Ovary (tissue), 9 donors: ENCODE data around the gene STK32C. TPM values are rescaled to one million over a fixed set of nuclear protein-coding genes. Genes with fewer than 3 reads are reported as not detected.

Experiments used
- DNase-seq, 5 donors: peaks; one replicate each; pipeline ENCODE4 v3.0.0-alpha.2; 2019 to 2020
- H3K27ac ChIP-seq, 2 donors: fragments of 200-600 bp; one replicate each; pipeline versions ENCODE4 v1.5.1 to v1.8.0; 2019 to 2022
- H3K27me3 ChIP-seq: fragments of 200-600 bp; one replicate; pipeline ENCODE4 v1.8.0; 2022
- H3K36me3 ChIP-seq: fragments of 200-600 bp; sonication (generic); one replicate; pipeline ENCODE4 v1.5.1; 2019
- H3K4me1 ChIP-seq: one replicate; pipeline ENCODE4 v1.8.1; 2013; ENCODE audit warnings: mild to moderate bottlenecking, moderate library complexity; ENCODE audit not compliant: insufficient read depth
- H3K4me3 ChIP-seq: fragments of 200-600 bp; sonication (generic); one replicate; pipeline ENCODE4 v1.5.1; 2017
- H3K9me3 ChIP-seq, 2 donors: fragments of 200-600 bp in 1 of 2; sonication (generic) in 1 of 2; one replicate each; pipeline versions ENCODE4 v1.5.1 to v1.8.1; 2013 to 2019; ENCODE audit warnings: mild to moderate bottlenecking in 1 of 2, moderate library complexity in 1 of 2
- CTCF ChIP-seq, 3 donors: fragments of 450-650 bp in 2 of 3; fragments of 200-600 bp in 1 of 3; IDR thresholded peaks; one replicate each; pipeline versions ENCODE4 v1.5.1 to v1.8.0; 2016 to 2022; ENCODE audit warnings: antibody characterized with exemption in 3 of 3, mild to moderate bottlenecking in 1 of 3
- EP300 ChIP-seq: sonication (generic); formaldehyde crosslinking; IDR thresholded peaks from one replicate; pipeline ENCODE4 v1.6.1; 2017; ENCODE audit warnings: antibody characterized with exemption
- POLR2A ChIP-seq: fragments of 450-650 bp; IDR thresholded peaks from one replicate; pipeline ENCODE4 v1.6.1; 2017; ENCODE audit warnings: antibody characterized with exemption, mild to moderate bottlenecking, moderate library complexity
- WGBS, 3 donors: extraction: QIAGEN DNeasy Blood & Tissue Kit in 1 of 3; methylation state at CpG; one replicate each; pipeline versions ENCODE4 v1.1.5 to v1.1.7; 2013 to 2017; 5-methylcytosine and 5-hydroxymethylcytosine counted together
- intact Hi-C, 4 donors: fragments of 100-400 bp; cut with DNase I; formaldehyde crosslinking; loops; one replicate each; pipeline versions ENCODE4 v1.11.0 to v1.15.1; 2022 to 2023
- polyA plus RNA-seq, 2 donors: library from polyadenylated mRNA; stranded (reverse); fragments of 200-250 nt in 1 of 2; fragments of 350-450 nt in 1 of 2; fragmentation: Illumina TruSeq in 1 of 2; extraction: RNeasy Lipid Tissue Mini Kit (QIAGEN cat#74804) in 1 of 2; gene quantifications; one replicate each; pipeline ENCODE4 v1.2.3, GENCODE V29; 2013 to 2014
- total RNA-seq, 7 donors: library from RNA; depleted of rRNA in 2 of 7; stranded (reverse); fragments of >200 nt in 2 of 7; fragmentation: NEBNext Ultra II Directional in 3 of 7; extraction: Animal tissue kit (Norgen Biotek cat#: 25700) in 3 of 7; gene quantifications; one replicate each; pipeline versions ENCODE4 v1.1.0 to v1.2.4, GENCODE V29; 2016 to 2023
- donor health status: DM: no; HTN: no; CAD: no; lungs with moderate emphysema.
- donor health status: DM: no; HTN: no; CAD: no.
- donor health status: Bipolar disorder and iron deficiency.
- donor health status: DM: yes; HTN: yes; CAD: no.
- donor health status: DM: no; HTN: no; CAD: no.
- donor health status: DM: yes; HTN: yes; CAD: no.

The STK32C gene
- total and polyA plus RNA-seq, 9 donors: 2.6 to 13.8 (median 8.8) TPM

DNA sequence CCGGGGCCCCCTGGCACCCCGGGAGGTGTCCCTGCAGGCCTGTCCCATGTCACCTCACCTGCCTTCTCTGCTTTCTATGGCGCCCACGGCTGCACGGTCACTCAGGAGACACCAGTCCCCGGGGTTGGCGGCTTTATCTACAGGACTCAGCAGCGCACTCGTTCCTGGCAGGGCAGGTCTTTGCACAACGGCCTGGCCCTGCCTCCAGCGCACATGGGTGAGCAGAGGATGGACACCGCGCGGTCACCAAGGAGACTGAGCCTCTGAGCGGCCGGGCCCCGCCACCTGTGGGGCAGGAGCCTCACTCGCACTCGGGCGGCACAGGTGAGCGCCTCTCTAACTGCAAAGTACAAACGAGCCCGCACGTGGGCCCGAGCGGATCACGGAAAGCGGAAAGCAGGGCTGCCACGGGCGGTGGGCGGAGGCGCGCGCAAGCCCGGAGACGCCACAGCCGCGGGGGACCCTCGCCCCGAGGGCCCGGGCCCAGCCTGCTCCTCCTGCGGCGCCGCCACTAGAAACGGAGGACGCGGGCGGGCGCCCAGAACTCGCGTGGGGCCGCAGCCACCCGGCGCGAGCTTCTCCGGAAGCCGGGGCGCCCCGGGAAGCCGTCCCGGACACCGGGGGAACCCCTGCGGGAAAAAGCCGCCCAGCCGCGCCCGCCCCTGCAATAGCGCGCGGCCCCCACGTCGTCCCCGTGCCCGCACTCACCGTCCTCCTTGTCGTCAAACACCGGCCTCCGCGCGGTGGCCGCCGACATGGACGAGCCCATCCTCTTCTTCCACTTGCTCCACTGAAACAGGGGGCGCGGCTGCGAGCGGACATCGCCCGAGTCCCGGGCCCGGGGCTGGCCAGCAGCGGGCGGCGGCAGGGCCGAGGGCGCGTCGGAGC is 642 bp downstream of the STK32C start:
- WGBS, 3 donors: 4 to 17% (median 5%) methylated on average over 34 to 98 of the region's 98 CpGs
- H3K9me3 ChIP-seq: no peaks in the 10 kb centered on the region
- H3K36me3 ChIP-seq: no peaks in the 10 kb centered on the region
- TF ChIP-seq POLR2A (no peak), CTCF (IDR thresholded peaks at IDR 0.05) (no peak)
- no peak overlapping the region for H3K27ac ChIP-seq
- peak overlapping the region; percentile 90 for H3K4me3 ChIP-seq
- intact Hi-C loops: loop anchor here in 1 of 4 donors (5.0 kb wide), 1 partner anchor 145 kb away; no protein-coding TSS in a partner anchor
- peak in 3 of 5 donors; percentile 37 to 67 (median 62) for DNase-seq
- no peaks in the 10 kb centered on the region for H3K27me3 ChIP-seq
- H3K4me1 ChIP-seq: peaks cover 4% of the 10 kb centered on the region

DNA sequence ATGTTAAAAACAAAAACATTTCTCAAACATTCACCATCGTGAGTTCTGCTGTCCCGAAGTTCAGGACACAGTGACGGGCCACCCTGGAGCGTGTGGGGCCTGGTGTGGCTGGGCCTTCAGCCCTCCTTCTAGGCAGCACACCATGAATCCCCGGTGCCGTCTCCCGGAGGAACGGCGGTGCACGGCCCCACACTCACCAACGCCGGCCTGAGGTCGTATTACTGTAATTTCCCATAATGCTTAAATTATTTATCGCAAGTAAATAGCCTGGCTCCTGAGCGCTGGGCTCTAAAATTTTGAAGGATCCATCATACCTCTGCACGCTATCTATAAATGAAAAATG is 1.4 kb downstream of the STK32C start:
- intact Hi-C loops: loop anchor here in 1 of 4 donors (5.0 kb wide), 1 partner anchor 146 kb away; no protein-coding TSS in a partner anchor
- H3K9me3 ChIP-seq: no peaks in the 10 kb centered on the region
- 96 to 98% (median 97%) methylated on average over 16 of the region's 16 CpGs for WGBS, 3 donors
- DNase-seq: peak in 1 of 5 donors; percentile 35
- H3K27ac ChIP-seq: no peak overlapping the region
- H3K27me3 ChIP-seq: no peaks in the 10 kb centered on the region
- peaks cover 4% of the 10 kb centered on the region for H3K4me1 ChIP-seq
- no peaks in the 10 kb centered on the region for H3K36me3 ChIP-seq
- TF ChIP-seq EP300 (no peak), POLR2A (no peak), CTCF (IDR thresholded peaks at IDR 0.05) (no peak)
- no peak overlapping the region for H3K4me3 ChIP-seq

DNA sequence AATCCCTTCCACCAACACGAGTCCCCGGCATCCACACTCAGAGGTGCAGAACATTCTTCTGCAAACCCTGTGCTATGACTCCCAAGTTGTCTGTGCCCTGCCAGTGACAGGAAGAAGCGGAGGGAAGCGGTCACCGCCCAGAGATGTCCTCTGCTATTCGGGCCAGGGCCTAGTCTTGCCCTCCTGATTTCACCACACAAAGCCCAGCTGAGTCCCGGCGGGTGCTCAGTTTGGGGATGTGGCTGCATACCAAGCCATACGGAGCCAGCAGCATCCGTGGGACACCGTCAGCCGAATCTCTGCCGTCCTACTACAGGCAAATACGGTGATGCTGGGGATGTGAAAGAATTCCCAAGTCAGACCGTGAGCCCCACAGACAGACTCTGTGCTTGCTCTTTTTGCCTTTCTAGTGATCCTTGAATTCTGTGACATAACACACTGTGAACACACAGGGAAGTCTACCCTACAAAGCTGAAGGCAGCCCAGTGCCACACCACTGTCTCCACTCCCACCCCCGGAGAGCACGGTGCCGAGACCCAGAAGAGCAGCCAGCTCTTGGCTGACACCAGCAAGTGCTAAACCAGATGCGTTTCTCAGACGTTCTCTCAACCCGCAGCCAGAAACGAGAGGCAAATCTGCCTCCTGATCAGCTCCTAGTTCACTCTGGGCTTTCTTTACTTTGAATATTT is 2.0 kb downstream of the STK32C start:
- H3K27me3 ChIP-seq: no peaks in the 10 kb centered on the region
- peak in 2 of 5 donors; percentile 16 to 31 for DNase-seq
- H3K9me3 ChIP-seq: no peaks in the 10 kb centered on the region
- 95 to 96% (median 95%) methylated on average over 22 of the region's 22 CpGs for WGBS, 3 donors
- no peak overlapping the region for H3K4me3 ChIP-seq
- H3K27ac ChIP-seq: no peak overlapping the region
- peaks cover 4% of the 10 kb centered on the region for H3K4me1 ChIP-seq
- TF ChIP-seq CTCF (IDR thresholded peaks at IDR 0.05): no peak
- intact Hi-C loops: loop anchor here in 1 of 4 donors (5.0 kb wide), 1 partner anchor 147 kb away; no protein-coding TSS in a partner anchor
- H3K36me3 ChIP-seq: no peaks in the 10 kb centered on the region

DNA sequence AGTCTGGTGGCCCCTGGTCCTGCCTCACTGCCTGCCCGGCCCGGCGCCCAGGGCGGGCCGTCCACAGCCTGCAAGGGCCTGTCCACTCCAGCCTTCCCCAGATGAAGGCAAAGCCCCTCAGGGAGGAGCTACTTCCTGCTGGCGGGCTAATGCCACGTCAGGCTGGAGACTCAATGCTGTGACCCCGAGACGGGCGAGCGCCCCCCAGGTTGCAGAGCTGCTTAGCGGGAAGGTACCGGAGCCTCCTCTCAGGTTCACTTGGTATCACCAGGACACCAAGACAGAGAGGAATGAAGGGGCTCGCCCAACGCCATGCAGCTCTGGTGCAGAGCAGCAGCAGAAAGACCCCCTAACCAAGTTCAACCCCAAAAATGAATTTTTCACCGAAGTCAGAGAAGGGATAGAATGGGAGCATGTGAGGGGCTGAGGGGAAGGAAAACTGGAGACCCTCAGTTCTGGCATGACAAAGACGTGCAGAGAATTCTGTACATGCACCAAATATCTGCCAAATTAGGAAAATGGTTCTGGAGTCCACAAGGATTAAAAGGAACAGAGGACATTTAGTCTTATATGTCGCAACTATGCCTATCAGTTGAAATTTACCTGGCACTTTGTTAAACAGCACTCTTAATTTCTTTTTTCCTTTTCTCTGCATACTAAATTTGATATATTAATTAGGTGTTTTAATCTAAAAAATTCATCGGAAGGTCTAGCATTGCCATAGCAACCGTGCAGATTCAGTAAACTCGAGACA is 2.8 kb downstream of the STK32C start:
- no peaks in the 10 kb centered on the region for H3K27me3 ChIP-seq
- no peaks in the 10 kb centered on the region for H3K36me3 ChIP-seq
- WGBS, 3 donors: 93 to 95% (median 94%) methylated on average over 21 of the region's 21 CpGs
- DNase-seq: peak in 2 of 5 donors; percentile 16 to 30
- TF ChIP-seq POLR2A (no peak), CTCF (IDR thresholded peaks at IDR 0.05) (no peak), EP300 (no peak)
- H3K4me1 ChIP-seq: peaks cover 4% of the 10 kb centered on the region
- H3K27ac ChIP-seq: no peak overlapping the region
- no peaks in the 10 kb centered on the region for H3K9me3 ChIP-seq
- no peak overlapping the region for H3K4me3 ChIP-seq
- intact Hi-C loops: loop anchor here in 1 of 4 donors (5.0 kb wide), 1 partner anchor 147 kb away; no protein-coding TSS in a partner anchor
